B cell (primary cell): ENCODE results near the gene FHIT. TPM values are rescaled to one million over a fixed set of nuclear protein-coding genes. Genes with fewer than 3 reads are reported as not detected.

Source experiments
- ATAC-seq: fragments of 200-7000 bp; cut with Tn5 transposase; one replicate; pipeline ENCODE4 v1.10.0; 2021; ENCODE audit warnings: low read depth, mild to moderate bottlenecking, moderate number of reproducible peaks, moderate library complexity
- CTCF ChIA-PET: fragments of 350-600 bp; sonication (Branson Sonifier 250); formaldehyde crosslinking; loops from one replicate; lab custom pipeline; 2021; ENCODE audit warnings: antibody characterized with exemption, inconsistent platforms; lab: Charles Lee
- POLR2A ChIA-PET: fragments of 350-600 bp; sonication (Branson Sonifier 250); formaldehyde crosslinking; loops from one replicate; lab custom pipeline; 2021; ENCODE audit warnings: antibody characterized with exemption; lab: Charles Lee
- DNase-seq: peaks from one replicate; pipeline ENCODE4 v3.0.0; 2013
- H2AFZ ChIP-seq: 2 replicates; pipeline ENCODE4 v1.6.1; 2012; ENCODE audit warnings: mild to moderate bottlenecking, low read depth, low read length; ENCODE audit not compliant: insufficient read depth, poor library complexity, severe bottlenecking
- H3K27ac ChIP-seq, 2 donors: 1 replicate in 1 of 2; 2 replicates in 1 of 2; pipeline ENCODE4 v1.5.1; 2012 to 2013; ENCODE audit warnings: low read length in 2 of 2, mild to moderate bottlenecking in 2 of 2, moderate library complexity in 1 of 2
- H3K27me3 ChIP-seq, 4 experiments: fragments of 200-600 bp in 1 of 4; sonication (generic) in 1 of 4; replicated peaks in 1 of 4; 1 replicate in 2 of 4; 2 replicates in 2 of 4; pipeline versions ENCODE4 v1.6.1 to v1.7.0; 2013 to 2016; ENCODE audit warnings: low read length in 3 of 4, mild to moderate bottlenecking in 2 of 4, mixed read lengths in 1 of 4, moderate library complexity in 1 of 4; ENCODE audit not compliant: insufficient read depth in 4 of 4, control insufficient read depth in 3 of 4; ENCODE audit errors: control extremely low read depth in 1 of 4
- H3K36me3 ChIP-seq, 2 experiments: replicated peaks in 1 of 2; 1 replicate in 1 of 2; 2 replicates in 1 of 2; pipeline versions ENCODE4 v1.6.1 to v1.7.1; 2013; ENCODE audit warnings: low read length in 1 of 2; ENCODE audit not compliant: insufficient read depth in 2 of 2, control insufficient read depth in 1 of 2; ENCODE audit errors: control extremely low read depth in 1 of 2, extremely low read depth in 1 of 2
- H3K4me1 ChIP-seq, 2 donors: fragments of 200-600 bp in 1 of 2; sonication (generic) in 1 of 2; 1 replicate in 1 of 2; 2 replicates in 1 of 2; pipeline versions ENCODE4 v1.5.1 to v1.6.1; 2013 to 2017; ENCODE audit warnings: low read length in 2 of 2; ENCODE audit not compliant: control insufficient read depth in 2 of 2, insufficient read depth in 2 of 2
- H3K4me2 ChIP-seq: replicated peaks from 2 replicates; pipeline ENCODE3; 2012; ENCODE audit warnings: mild to moderate bottlenecking, low read depth, low read length; ENCODE audit not compliant: poor library complexity, severe bottlenecking
- H3K4me3 ChIP-seq, 5 experiments: fragments of 200-600 bp in 1 of 5; sonication (generic) in 1 of 5; 1 replicate in 3 of 5; 2 replicates in 2 of 5; pipeline versions ENCODE4 v1.5.1 to v1.7.0; 2011 to 2016; ENCODE audit warnings: low read length in 4 of 5, mild to moderate bottlenecking in 4 of 5, low read depth in 2 of 5, control low read depth in 1 of 5, moderate library complexity in 1 of 5; ENCODE audit not compliant: insufficient read depth in 1 of 5; ENCODE audit errors: control extremely low read depth in 1 of 5, extremely low read depth in 1 of 5
- H3K79me2 ChIP-seq: fragments of 200-600 bp; sonication (generic); one replicate; pipeline ENCODE4 v1.6.0; 2016; ENCODE audit warnings: low read length; ENCODE audit not compliant: control insufficient read depth, insufficient read depth
- H3K9ac ChIP-seq: fragments of 200-600 bp; sonication (generic); 2 replicates; pipeline ENCODE4 v1.6.1; 2017; ENCODE audit warnings: mild to moderate bottlenecking, low read length, moderate library complexity
- H3K9me3 ChIP-seq, 3 donors: one replicate each; pipeline versions ENCODE4 v1.6.1 to v1.7.1; 2013; ENCODE audit warnings: low read length in 2 of 3; ENCODE audit not compliant: control insufficient read depth in 2 of 3, insufficient read depth in 1 of 3; ENCODE audit errors: control extremely low read depth in 1 of 3
- H4K20me1 ChIP-seq: 2 replicates; pipeline ENCODE4 v1.6.0; 2012; ENCODE audit warnings: mild to moderate bottlenecking, low read length; ENCODE audit not compliant: insufficient read depth, control insufficient read depth, poor library complexity, severe bottlenecking
- H3K27ac Mint-ChIP-seq: one replicate; pipeline ENCODE4 v1.8.0; 2021; ENCODE audit warnings: mixed read lengths
- H3K27me3 Mint-ChIP-seq: one replicate; pipeline ENCODE4 v1.8.0; 2021; ENCODE audit warnings: mixed read lengths
- H3K4me1 Mint-ChIP-seq: one replicate; pipeline ENCODE4 v1.8.0; 2021; ENCODE audit warnings: mixed read lengths
- H3K4me3 Mint-ChIP-seq: one replicate; pipeline ENCODE4 v1.8.0; 2021; ENCODE audit warnings: mixed read lengths
- H3K9me3 Mint-ChIP-seq: one replicate; pipeline ENCODE4 v1.8.0; 2022; ENCODE audit warnings: mixed read lengths; ENCODE audit not compliant: insufficient read depth
- CTCF ChIP-seq: fragments of 200-600 bp; IDR thresholded peaks from one replicate; pipeline ENCODE4 v1.8.0; 2022; ENCODE audit warnings: antibody characterized with exemption, mild to moderate bottlenecking
- EZH2 ChIP-seq: IDR thresholded peaks from 2 replicates; pipeline ENCODE4 v1.6.1; 2012; ENCODE audit warnings: borderline replicate concordance, low read depth, mild to moderate bottlenecking, moderate library complexity, low read length; ENCODE audit not compliant: insufficient read depth, poor library complexity, severe bottlenecking
- WGBS: methylation state at CpG from one replicate; pipeline ENCODE4 v1.1.5; 2013; ENCODE audit warnings: missing lambda C conversion rate; ENCODE audit not compliant: insufficient coverage; 5-methylcytosine and 5-hydroxymethylcytosine counted together
- intact Hi-C: fragments of 100-400 bp; cut with micrococcal nuclease; formaldehyde crosslinking; loops from one replicate; pipeline ENCODE4 v1.10.0; 2022
- polyA plus RNA-seq: library from polyadenylated mRNA; depleted of rRNA; stranded (reverse); fragments of >200 nt; gene quantifications from 2 replicates; pipeline ENCODE4 v1.2.3, GENCODE V29; 2012
- total RNA-seq, 2 donors: library from RNA; stranded (reverse); fragments of 120-200 nt in 1 of 2; gene quantifications; 1 replicate in 1 of 2; 2 replicates in 1 of 2; pipeline versions ENCODE4 v1.2.3 to v1.2.4, GENCODE V29; 2013 to 2022

The FHIT gene
- total and polyA plus RNA-seq, 2 donors (not counting 1 experiment from before 2014, with no cell fraction given): 1.7 to 7.8 TPM

- ChIA-PET POLR2A (no interaction called here), CTCF (no interaction called here)
- H3K9me3 ChIP-seq: no peaks in the 10 kb centered on the region
- no peaks in the 10 kb centered on the region for H3K27me3 ChIP-seq
- Mint-ChIP-seq H3K27ac (no peak overlapping the region), H3K27me3 (no peaks in the 10 kb centered on the region), H3K4me3 (no peak overlapping the region), H3K9me3 (no peaks in the 10 kb centered on the region), H3K4me1 (no peaks in the 10 kb centered on the region)
- no peak for DNase-seq
- H3K4me3 ChIP-seq: no peak overlapping the region
- 100% methylated on average over 3 of the region's 4 CpGs for WGBS
- no peaks in the 10 kb centered on the region for H3K4me1 ChIP-seq
- TF ChIP-seq EZH2 (no peak), CTCF (no peak)
- H3K4me2 ChIP-seq: no peak overlapping the region
- no peak overlapping the region for H3K27ac ChIP-seq
- no peak overlapping the region for H2AFZ ChIP-seq
- intact Hi-C loops: no loop called here
- H3K36me3 ChIP-seq: no peaks in the 10 kb centered on the region
- H3K9ac ChIP-seq: no peak overlapping the region
- no peaks in the 10 kb centered on the region for H3K79me2 ChIP-seq
- ATAC-seq: no peak
- H4K20me1 ChIP-seq: no peaks in the 10 kb centered on the region
Observed at GRCh38 chr3:60154011-60154410, 1097.2 kb downstream of the FHIT start.

- Histone ChIP-seq H3K36me3 (no peaks in the 10 kb centered on the region), H3K4me2 (no peak overlapping the region), H3K9me3 (no peaks in the 10 kb centered on the region), H3K4me1 (no peaks in the 10 kb centered on the region), H3K9ac (no peak overlapping the region), H3K4me3 (no peak overlapping the region), H3K27me3 (no peaks in the 10 kb centered on the region), H3K79me2 (no peaks in the 10 kb centered on the region), H4K20me1 (no peaks in the 10 kb centered on the region), H3K27ac (no peak overlapping the region), H2AFZ (no peak overlapping the region)
- ATAC-seq: no peak
- no peak for TF ChIP-seq CTCF
- TF ChIP-seq EZH2: no peak
- intact Hi-C loops: no loop called here
- ChIA-PET CTCF (no interaction called here), POLR2A (no interaction called here)
- Mint-ChIP-seq H3K4me3 (no peak overlapping the region), H3K4me1 (no peaks in the 10 kb centered on the region), H3K9me3 (no peaks in the 10 kb centered on the region), H3K27ac (no peak overlapping the region), H3K27me3 (no peaks in the 10 kb centered on the region)
- no CpG with 5 or more reads among the region's 4 CpGs for WGBS
- no peak for DNase-seq
Observed at GRCh38 chr3:60153221-60153999, 1097.8 kb downstream of the FHIT start.
